Spleen (tissue), 11 donors: ENCODE data around the gene HCK. TPM values are rescaled to one million over a fixed set of nuclear protein-coding genes. Genes with fewer than 3 reads are reported as not detected.

Experiments used
- DNase-seq: peaks from one replicate; pipeline ENCODE4 v3.0.0-alpha.2; 2020
- H3K27ac ChIP-seq, 8 donors: fragments of 200-600 bp; sonication (generic) in 7 of 8; 1 replicate in 4 of 8; 2 replicates in 4 of 8; pipeline versions ENCODE4 v1.5.0 to v1.8.0; 2016 to 2021; ENCODE audit warnings: inconsistent platforms in 4 of 8, mild to moderate bottlenecking in 4 of 8, moderate library complexity in 1 of 8
- H3K27me3 ChIP-seq, 7 donors: fragments of 200-600 bp; sonication (generic) in 6 of 7; replicated peaks in 1 of 7; 1 replicate in 4 of 7; 2 replicates in 3 of 7; pipeline versions ENCODE4 v1.5.0 to v1.8.0; 2016 to 2021; ENCODE audit warnings: inconsistent platforms in 3 of 7, mild to moderate bottlenecking in 1 of 7
- H3K36me3 ChIP-seq, 6 donors: fragments of 200-600 bp; sonication (generic) in 5 of 6; 1 replicate in 4 of 6; 2 replicates in 2 of 6; pipeline versions ENCODE4 v1.5.0 to v1.8.0; 2016 to 2021; ENCODE audit warnings: inconsistent platforms in 2 of 6
- H3K4me1 ChIP-seq, 6 donors: fragments of 200-600 bp; sonication (generic) in 5 of 6; 1 replicate in 3 of 6; 2 replicates in 3 of 6; pipeline versions ENCODE4 v1.5.0 to v1.8.0; 2016 to 2021; ENCODE audit warnings: inconsistent platforms in 3 of 6
- H3K4me3 ChIP-seq, 8 donors: fragments of 200-600 bp; sonication (generic) in 7 of 8; 1 replicate in 4 of 8; 2 replicates in 4 of 8; pipeline versions ENCODE4 v1.5.0 to v1.8.0; 2016 to 2021; ENCODE audit warnings: inconsistent platforms in 4 of 8, mild to moderate bottlenecking in 4 of 8, moderate library complexity in 2 of 8
- H3K9me3 ChIP-seq, 8 donors: fragments of 200-600 bp; sonication (generic) in 7 of 8; 1 replicate in 4 of 8; 2 replicates in 4 of 8; pipeline versions ENCODE4 v1.5.0 to v1.8.0; 2016 to 2021; ENCODE audit warnings: inconsistent platforms in 4 of 8
- CTCF ChIP-seq, 11 experiments: fragments of 200-600 bp in 7 of 11; fragments of 450-650 bp in 4 of 11; sonication (generic) in 4 of 11; IDR thresholded peaks in 8 of 11; conservative IDR thresholded peaks in 3 of 11; 1 replicate in 7 of 11; 2 replicates in 4 of 11; pipeline versions ENCODE4 v1.4.0 to v1.8.0; 2016 to 2021; ENCODE audit warnings: antibody characterized with exemption in 11 of 11, inconsistent platforms in 4 of 11, mild to moderate bottlenecking in 1 of 11
- POLR2A ChIP-seq, 3 donors: fragments of 450-650 bp; IDR thresholded peaks; one replicate each; pipeline ENCODE4 v1.5.1; 2017; ENCODE audit warnings: antibody characterized with exemption in 3 of 3, mild to moderate bottlenecking in 1 of 3
- POLR2AphosphoS5 ChIP-seq, 3 donors: sonication (generic); formaldehyde crosslinking; IDR thresholded peaks; one replicate each; pipeline ENCODE4 v1.5.1; 2017; ENCODE audit warnings: antibody characterized with exemption in 3 of 3
- WGBS, 5 donors: extraction: QIAGEN DNeasy Blood & Tissue Kit in 3 of 5; methylation state at CpG; one replicate each; pipeline versions ENCODE4 v1.1.5 to v1.1.7; 2013 to 2018; 5-methylcytosine and 5-hydroxymethylcytosine counted together
- intact Hi-C: fragments of 100-400 bp; cut with DNase I; formaldehyde crosslinking; loops from one replicate; pipeline ENCODE4 v1.15.0; 2023; ENCODE audit warnings: low total_unique reads
- polyA plus RNA-seq, 3 donors: library from polyadenylated mRNA; stranded (reverse); fragments of 200-250 nt; gene quantifications; one replicate each; pipeline ENCODE4 v1.2.1, GENCODE V29; 2013
- total RNA-seq, 7 donors: library from RNA; depleted of rRNA in 3 of 7; stranded (reverse); fragments of >200 nt in 3 of 7; fragmentation: NEBNext Ultra II Directional in 4 of 7; extraction: Animal tissue kit (Norgen Biotek cat#: 25700) in 4 of 7; gene quantifications; one replicate each; pipeline versions ENCODE4 v1.1.0 to v1.2.1, GENCODE V29; 2016 to 2021
- donor health status: healthy with polysubstance abuse.
- donor health status: DM: no; HTN: no; CAD: no; lungs with moderate emphysema.
- donor health status: DM: no; HTN: no; CAD: no.
- donor health status: Bipolar disorder and iron deficiency.
- donor health status: healthy.
- donor health status: DM: no; HTN: no; CAD: no.
- donor health status: DM: yes; HTN: yes; CAD: no.

HCK gene
- total and polyA plus RNA-seq, 10 donors: 44.3 to 341 (median 151) TPM

- TF ChIP-seq CTCF (IDR thresholded peaks at IDR 0.05 in 8 of 11, conservative IDR thresholded peaks at IDR 0.05 in 3 of 11) (no peak), POLR2AphosphoS5 (IDR thresholded peaks at IDR 0.05) (peak; percentile 41 to 73 (median 69))
- DNase-seq: peak; percentile 86
- Histone ChIP-seq H3K27ac (peak overlapping the region in 5 of 8 donors; percentile 48 to 69 (median 55)), H3K36me3 (peaks cover 0 to 10% (median 0%) of the 10 kb centered on the region in 6 donors), H3K4me3 (peak overlapping the region; percentile 60 to 81 (median 67)), H3K4me1 (peaks cover 5 to 77% (median 24%) of the 10 kb centered on the region in 6 donors), H3K9me3 (no peaks in the 10 kb centered on the region), H3K27me3 (peaks cover 0 to 87% (median 30%) of the 10 kb centered on the region in 7 donors)
- 0 to 2% (median 1%) methylated on average over 12 to 67 of the region's 67 CpGs for WGBS, 5 donors
- intact Hi-C loops: no loop called here
Measured at GRCh38 chr20:32018269-32019155, 33.5 kb upstream of the HCK start.

GRCh38 chr20:32019156-32019510 lies 32.9 kb upstream of the HCK start:
- H3K27me3 ChIP-seq: peaks cover 0 to 93% (median 30%) of the 10 kb centered on the region in 7 donors
- H3K4me3 ChIP-seq: peak overlapping the region; percentile 2 to 81 (median 67)
- peak overlapping the region in 5 of 8 donors; percentile 29 to 69 (median 55) for H3K27ac ChIP-seq
- TF ChIP-seq CTCF (IDR thresholded peaks at IDR 0.05 in 8 of 11, conservative IDR thresholded peaks at IDR 0.05 in 3 of 11): peak in 1 of 11 experiments; percentile 11
- TF ChIP-seq POLR2AphosphoS5 (IDR thresholded peaks at IDR 0.05): no peak
- H3K36me3 ChIP-seq: peaks cover 0 to 16% (median 0%) of the 10 kb centered on the region in 6 donors
- intact Hi-C loops: no loop called here
- H3K4me1 ChIP-seq: peaks cover 5 to 71% (median 24%) of the 10 kb centered on the region in 6 donors
- no peak for DNase-seq
- H3K9me3 ChIP-seq: no peaks in the 10 kb centered on the region
- WGBS, 5 donors: 0 to 4% (median 0%) methylated on average over 11 to 42 of the region's 42 CpGs; no CpG with 5 or more reads in 1 of the 5 donors

- 14 to 24% (median 20%) methylated on average over 11 of the region's 11 CpGs for WGBS, 5 donors
- Histone ChIP-seq H3K27ac (peak overlapping the region in 5 of 8 donors; percentile 29 to 69 (median 55)), H3K4me3 (peak overlapping the region; percentile 2 to 81 (median 67)), H3K36me3 (peaks cover 0 to 23% (median 0%) of the 10 kb centered on the region in 6 donors), H3K9me3 (no peaks in the 10 kb centered on the region), H3K4me1 (peaks cover 5 to 64% (median 26%) of the 10 kb centered on the region in 6 donors), H3K27me3 (peaks cover 0 to 93% (median 30%) of the 10 kb centered on the region in 7 donors)
- no peak for DNase-seq
- TF ChIP-seq POLR2A (IDR thresholded peaks at IDR 0.05) (no peak), POLR2AphosphoS5 (IDR thresholded peaks at IDR 0.05) (no peak), CTCF (IDR thresholded peaks at IDR 0.05 in 8 of 11, conservative IDR thresholded peaks at IDR 0.05 in 3 of 11) (no peak)
- intact Hi-C loops: no loop called here
Measured at GRCh38 chr20:32019563-32020463, 32.2 kb upstream of the HCK start.
